SK-N-SH treated with all-trans-retinoic acid at 6 μM for 48 hours (cell line): ENCODE results near the gene PIWIL4.

Source experiments
- ATAC-seq: fragments of 200-7000 bp; cut with Tn5 transposase; 3 replicates; pipeline ENCODE4 v1.9.1; 2020; ENCODE audit warnings: mild to moderate bottlenecking, moderate library complexity
- ARNTL ChIP-seq: fragments of 450-650 bp; formaldehyde crosslinking; IDR thresholded peaks from 2 replicates; pipeline ENCODE4 v1.5.0; 2020; ENCODE audit warnings: low read depth, mild to moderate bottlenecking, moderate library complexity, borderline replicate concordance
- BACH2 ChIP-seq: fragments of 250-450 bp; sonication (Bioruptor Pico); IDR thresholded peaks from 2 replicates; pipeline ENCODE4 v1.9.0; 2021; ENCODE audit warnings: mild to moderate bottlenecking, borderline replicate concordance
- CSDC2 ChIP-seq: fragments of 250-450 bp; sonication (Bioruptor Pico); IDR thresholded peaks from 2 replicates; pipeline ENCODE4 v1.5.0; 2020; ENCODE audit warnings: mild to moderate bottlenecking, moderate library complexity
- ESRRG ChIP-seq: fragments of 250-450 bp; sonication (Bioruptor Pico); IDR thresholded peaks from 2 replicates; pipeline ENCODE4 v1.6.1; 2021; ENCODE audit warnings: mild to moderate bottlenecking
- GLIS3 ChIP-seq: fragments of 250-450 bp; sonication (Bioruptor Pico); IDR thresholded peaks from 2 replicates; pipeline ENCODE4 v1.5.0; 2020; ENCODE audit warnings: mild to moderate bottlenecking, moderate library complexity
- ISL1 ChIP-seq: fragments of 250-450 bp; sonication (Bioruptor Pico); IDR thresholded peaks from 2 replicates; pipeline ENCODE4 v2.1.2; 2022; ENCODE audit warnings: mild to moderate bottlenecking, moderate library complexity
- OSR1 ChIP-seq: fragments of 250-450 bp; sonication (Bioruptor Pico); IDR thresholded peaks from 2 replicates; pipeline ENCODE4 v1.8.0; 2022; ENCODE audit warnings: moderate library complexity, mild to moderate bottlenecking, inconsistent platforms
- PPARA ChIP-seq: fragments of 250-450 bp; sonication (Bioruptor Pico); IDR thresholded peaks from 2 replicates; pipeline ENCODE4 v1.5.0; 2020; ENCODE audit warnings: mild to moderate bottlenecking, borderline replicate concordance
- SNAI2 ChIP-seq: fragments of 250-450 bp; sonication (Bioruptor Pico); IDR thresholded peaks from 2 replicates; pipeline ENCODE4 v1.5.0; 2020; ENCODE audit warnings: mild to moderate bottlenecking, moderate library complexity
- TCF4 ChIP-seq: fragments of 250-450 bp; sonication (Bioruptor Pico); IDR thresholded peaks from 2 replicates; pipeline ENCODE4 v1.8.0; 2021; ENCODE audit warnings: mild to moderate bottlenecking, moderate library complexity, borderline replicate concordance
- TOX ChIP-seq: fragments of 250-450 bp; sonication (Bioruptor Pico); IDR thresholded peaks from 2 replicates; pipeline ENCODE4 v1.8.0; 2021; ENCODE audit warnings: mild to moderate bottlenecking, moderate library complexity, borderline replicate concordance
- ZC3H10 ChIP-seq: fragments of 250-450 bp; sonication (Bioruptor Pico); IDR thresholded peaks from 2 replicates; pipeline ENCODE4 v1.5.1; 2021; ENCODE audit warnings: mild to moderate bottlenecking, moderate library complexity
- ZFP3 ChIP-seq: fragments of 250-450 bp; sonication (Bioruptor Pico); IDR thresholded peaks from 2 replicates; pipeline ENCODE4 v1.5.0; 2020; ENCODE audit warnings: mild to moderate bottlenecking, moderate library complexity
- ZFP30 ChIP-seq: fragments of 450-650 bp; formaldehyde crosslinking; IDR thresholded peaks from 2 replicates; pipeline ENCODE4 v1.5.0; 2022; ENCODE audit warnings: mild to moderate bottlenecking, moderate library complexity
- ZNF565 ChIP-seq: fragments of 450-650 bp; formaldehyde crosslinking; conservative IDR thresholded peaks from 2 replicates; pipeline ENCODE4 v1.5.0; 2020; ENCODE audit warnings: low read depth, mild to moderate bottlenecking, moderate library complexity
- ZNF8 ChIP-seq: fragments of 450-650 bp; formaldehyde crosslinking; IDR thresholded peaks from 2 replicates; pipeline ENCODE4 v1.5.0; 2020; ENCODE audit warnings: mild to moderate bottlenecking, moderate library complexity
- TF ChIP-seq, protein P1 (sequence below): fragments of 250-450 bp; sonication (Bioruptor Pico); IDR thresholded peaks from 2 replicates; pipeline ENCODE4 v1.8.0; 2020; ENCODE audit warnings: mild to moderate bottlenecking, moderate library complexity, borderline replicate concordance
- TF ChIP-seq, protein P2 (sequence below): fragments of 250-450 bp; sonication (Bioruptor Pico); IDR thresholded peaks from 2 replicates; pipeline ENCODE4 v1.5.0; 2020; ENCODE audit warnings: mild to moderate bottlenecking, moderate library complexity
- TF ChIP-seq, protein P3 (sequence below): fragments of 250-450 bp; sonication (Bioruptor Pico); IDR thresholded peaks from 2 replicates; pipeline ENCODE4 v1.8.0; 2021; ENCODE audit warnings: low read depth, mild to moderate bottlenecking, moderate library complexity, borderline replicate concordance
- TF ChIP-seq, protein P4 (sequence below): fragments of 250-450 bp; sonication (Bioruptor Pico); IDR thresholded peaks from 2 replicates; pipeline ENCODE4 v1.5.1; 2020; ENCODE audit warnings: low read depth, mild to moderate bottlenecking, moderate library complexity

PIWIL4 gene

DNA sequence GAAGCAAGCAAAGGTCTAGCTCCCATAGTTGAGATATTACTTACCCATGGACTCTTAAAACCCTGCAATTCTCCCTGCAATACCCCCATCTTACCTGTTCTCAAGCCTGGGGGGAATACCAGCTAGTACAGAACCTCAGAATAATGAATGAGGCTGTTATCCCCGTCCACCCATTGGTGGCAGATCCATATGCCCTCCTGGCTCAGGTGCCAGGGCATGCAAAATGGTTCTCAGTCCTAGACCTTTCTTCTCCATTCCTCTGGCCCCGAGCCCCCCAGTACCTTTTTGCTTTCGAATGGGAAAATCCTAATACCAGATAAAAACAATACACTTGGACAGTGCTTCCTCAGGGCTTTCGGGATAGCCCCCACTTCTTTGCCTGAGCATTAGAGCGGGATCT lies 86.4 kb downstream of the PIWIL4 start (continued):
- TF ChIP-seq, protein P1, sequence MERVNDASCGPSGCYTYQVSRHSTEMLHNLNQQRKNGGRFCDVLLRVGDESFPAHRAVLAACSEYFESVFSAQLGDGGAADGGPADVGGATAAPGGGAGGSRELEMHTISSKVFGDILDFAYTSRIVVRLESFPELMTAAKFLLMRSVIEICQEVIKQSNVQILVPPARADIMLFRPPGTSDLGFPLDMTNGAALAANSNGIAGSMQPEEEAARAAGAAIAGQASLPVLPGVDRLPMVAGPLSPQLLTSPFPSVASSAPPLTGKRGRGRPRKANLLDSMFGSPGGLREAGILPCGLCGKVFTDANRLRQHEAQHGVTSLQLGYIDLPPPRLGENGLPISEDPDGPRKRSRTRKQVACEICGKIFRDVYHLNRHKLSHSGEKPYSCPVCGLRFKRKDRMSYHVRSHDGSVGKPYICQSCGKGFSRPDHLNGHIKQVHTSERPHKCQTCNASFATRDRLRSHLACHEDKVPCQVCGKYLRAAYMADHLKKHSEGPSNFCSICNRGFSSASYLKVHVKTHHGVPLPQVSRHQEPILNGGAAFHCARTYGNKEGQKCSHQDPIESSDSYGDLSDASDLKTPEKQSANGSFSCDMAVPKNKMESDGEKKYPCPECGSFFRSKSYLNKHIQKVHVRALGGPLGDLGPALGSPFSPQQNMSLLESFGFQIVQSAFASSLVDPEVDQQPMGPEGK, result no peak

DNA sequence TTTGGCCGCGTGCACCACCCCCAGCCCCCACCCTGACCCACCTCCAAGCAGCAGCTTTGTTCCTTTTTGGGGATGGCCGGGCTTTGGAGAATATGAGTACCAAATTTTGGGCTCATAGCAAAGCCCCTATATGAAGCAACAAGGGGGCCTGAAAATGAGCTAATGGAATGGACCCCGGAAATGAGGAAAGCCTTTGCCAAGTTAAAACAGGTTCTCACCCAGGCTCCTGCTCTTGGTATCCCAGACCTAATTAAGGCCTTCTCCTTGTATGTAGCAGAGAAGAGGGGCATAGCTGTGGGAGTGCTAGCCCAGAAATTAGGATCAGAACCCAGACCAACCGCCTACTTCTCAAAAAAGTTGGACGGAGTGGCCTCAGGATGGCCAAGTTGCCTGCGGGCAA lies 87.0 kb downstream of the PIWIL4 start:
- no peak for ATAC-seq
- no peak for TF ChIP-seq ESRRG (CRISPR knock-in tag)
- no peak for TF ChIP-seq ZC3H10 (CRISPR knock-in tag)
- no peak for TF ChIP-seq TOX (CRISPR knock-in tag)
- no peak for TF ChIP-seq BACH2 (CRISPR knock-in tag)
- TF ChIP-seq OSR1 (CRISPR knock-in tag), result no peak
- TF ChIP-seq, protein P2, sequence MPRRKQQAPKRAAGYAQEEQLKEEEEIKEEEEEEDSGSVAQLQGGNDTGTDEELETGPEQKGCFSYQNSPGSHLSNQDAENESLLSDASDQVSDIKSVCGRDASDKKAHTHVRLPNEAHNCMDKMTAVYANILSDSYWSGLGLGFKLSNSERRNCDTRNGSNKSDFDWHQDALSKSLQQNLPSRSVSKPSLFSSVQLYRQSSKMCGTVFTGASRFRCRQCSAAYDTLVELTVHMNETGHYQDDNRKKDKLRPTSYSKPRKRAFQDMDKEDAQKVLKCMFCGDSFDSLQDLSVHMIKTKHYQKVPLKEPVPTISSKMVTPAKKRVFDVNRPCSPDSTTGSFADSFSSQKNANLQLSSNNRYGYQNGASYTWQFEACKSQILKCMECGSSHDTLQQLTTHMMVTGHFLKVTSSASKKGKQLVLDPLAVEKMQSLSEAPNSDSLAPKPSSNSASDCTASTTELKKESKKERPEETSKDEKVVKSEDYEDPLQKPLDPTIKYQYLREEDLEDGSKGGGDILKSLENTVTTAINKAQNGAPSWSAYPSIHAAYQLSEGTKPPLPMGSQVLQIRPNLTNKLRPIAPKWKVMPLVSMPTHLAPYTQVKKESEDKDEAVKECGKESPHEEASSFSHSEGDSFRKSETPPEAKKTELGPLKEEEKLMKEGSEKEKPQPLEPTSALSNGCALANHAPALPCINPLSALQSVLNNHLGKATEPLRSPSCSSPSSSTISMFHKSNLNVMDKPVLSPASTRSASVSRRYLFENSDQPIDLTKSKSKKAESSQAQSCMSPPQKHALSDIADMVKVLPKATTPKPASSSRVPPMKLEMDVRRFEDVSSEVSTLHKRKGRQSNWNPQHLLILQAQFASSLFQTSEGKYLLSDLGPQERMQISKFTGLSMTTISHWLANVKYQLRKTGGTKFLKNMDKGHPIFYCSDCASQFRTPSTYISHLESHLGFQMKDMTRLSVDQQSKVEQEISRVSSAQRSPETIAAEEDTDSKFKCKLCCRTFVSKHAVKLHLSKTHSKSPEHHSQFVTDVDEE (CRISPR knock-in tag), result no peak
- TF ChIP-seq ZFP30 (CRISPR knock-in tag), result no peak
- TF ChIP-seq ZFP3 (CRISPR knock-in tag), result no peak
- no peak for TF ChIP-seq SNAI2 (CRISPR knock-in tag)

DNA sequence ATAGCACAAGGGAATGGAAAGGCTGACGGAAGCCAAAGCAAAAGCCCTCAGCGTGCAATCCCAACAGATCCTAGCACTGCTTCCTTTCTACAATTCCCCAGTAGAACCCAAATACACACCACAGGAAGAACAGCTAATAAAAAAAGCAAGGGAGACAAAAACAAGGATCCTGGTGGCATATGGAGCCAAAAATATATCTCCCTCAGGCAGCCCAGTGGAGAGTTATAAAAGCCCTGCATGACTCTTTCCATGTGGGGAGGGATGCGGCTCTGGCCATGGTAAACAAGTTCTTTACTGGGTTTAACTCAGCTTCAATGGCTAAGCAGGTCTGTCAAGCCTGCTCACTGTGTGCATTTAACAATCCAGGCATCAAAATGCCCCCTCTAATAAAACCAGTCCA lies 88.1 kb downstream of the PIWIL4 start:
- TF ChIP-seq OSR1 (CRISPR knock-in tag), result no peak
- no peak for TF ChIP-seq ARNTL (CRISPR knock-in tag)
- TF ChIP-seq, protein P3, sequence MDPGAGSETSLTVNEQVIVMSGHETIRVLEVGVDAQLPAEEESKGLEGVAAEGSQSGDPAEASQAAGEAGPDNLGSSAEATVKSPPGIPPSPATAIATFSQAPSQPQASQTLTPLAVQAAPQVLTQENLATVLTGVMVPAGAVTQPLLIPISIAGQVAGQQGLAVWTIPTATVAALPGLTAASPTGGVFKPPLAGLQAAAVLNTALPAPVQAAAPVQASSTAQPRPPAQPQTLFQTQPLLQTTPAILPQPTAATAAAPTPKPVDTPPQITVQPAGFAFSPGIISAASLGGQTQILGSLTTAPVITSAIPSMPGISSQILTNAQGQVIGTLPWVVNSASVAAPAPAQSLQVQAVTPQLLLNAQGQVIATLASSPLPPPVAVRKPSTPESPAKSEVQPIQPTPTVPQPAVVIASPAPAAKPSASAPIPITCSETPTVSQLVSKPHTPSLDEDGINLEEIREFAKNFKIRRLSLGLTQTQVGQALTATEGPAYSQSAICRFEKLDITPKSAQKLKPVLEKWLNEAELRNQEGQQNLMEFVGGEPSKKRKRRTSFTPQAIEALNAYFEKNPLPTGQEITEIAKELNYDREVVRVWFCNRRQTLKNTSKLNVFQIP (CRISPR knock-in tag), result no peak
- TF ChIP-seq, protein P1, result no peak
- TF ChIP-seq GLIS3 (CRISPR knock-in tag), result no peak
- no peak for TF ChIP-seq ZNF8 (CRISPR knock-in tag)
- no peak for TF ChIP-seq TCF4 (CRISPR knock-in tag)
- no peak for TF ChIP-seq ZC3H10 (CRISPR knock-in tag)
- TF ChIP-seq ZNF565 (CRISPR knock-in tag), result no peak
- TF ChIP-seq ISL1 (CRISPR knock-in tag), result no peak
- TF ChIP-seq ZFP3 (CRISPR knock-in tag), result no peak
- no peak for TF ChIP-seq CSDC2
- no peak for TF ChIP-seq SNAI2 (CRISPR knock-in tag)
- TF ChIP-seq ESRRG (CRISPR knock-in tag), result no peak
- TF ChIP-seq PPARA (CRISPR knock-in tag), result no peak
- TF ChIP-seq, protein P4, sequence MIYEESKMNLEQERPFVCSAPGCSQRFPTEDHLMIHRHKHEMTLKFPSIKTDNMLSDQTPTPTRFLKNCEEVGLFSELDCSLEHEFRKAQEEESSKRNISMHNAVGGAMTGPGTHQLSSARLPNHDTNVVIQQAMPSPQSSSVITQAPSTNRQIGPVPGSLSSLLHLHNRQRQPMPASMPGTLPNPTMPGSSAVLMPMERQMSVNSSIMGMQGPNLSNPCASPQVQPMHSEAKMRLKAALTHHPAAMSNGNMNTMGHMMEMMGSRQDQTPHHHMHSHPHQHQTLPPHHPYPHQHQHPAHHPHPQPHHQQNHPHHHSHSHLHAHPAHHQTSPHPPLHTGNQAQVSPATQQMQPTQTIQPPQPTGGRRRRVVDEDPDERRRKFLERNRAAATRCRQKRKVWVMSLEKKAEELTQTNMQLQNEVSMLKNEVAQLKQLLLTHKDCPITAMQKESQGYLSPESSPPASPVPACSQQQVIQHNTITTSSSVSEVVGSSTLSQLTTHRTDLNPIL (CRISPR knock-in tag), result no peak
- no peak for TF ChIP-seq BACH2 (CRISPR knock-in tag)
- TF ChIP-seq, protein P2 (CRISPR knock-in tag), result no peak
- TF ChIP-seq ZFP30 (CRISPR knock-in tag), result no peak
- no peak for TF ChIP-seq TOX (CRISPR knock-in tag)

More for the DNA sequence above, 88.1 kb downstream of the PIWIL4 start:
- no peak for ATAC-seq
